ENCODE data around the gene STX16.

The STX16 gene

DNA sequence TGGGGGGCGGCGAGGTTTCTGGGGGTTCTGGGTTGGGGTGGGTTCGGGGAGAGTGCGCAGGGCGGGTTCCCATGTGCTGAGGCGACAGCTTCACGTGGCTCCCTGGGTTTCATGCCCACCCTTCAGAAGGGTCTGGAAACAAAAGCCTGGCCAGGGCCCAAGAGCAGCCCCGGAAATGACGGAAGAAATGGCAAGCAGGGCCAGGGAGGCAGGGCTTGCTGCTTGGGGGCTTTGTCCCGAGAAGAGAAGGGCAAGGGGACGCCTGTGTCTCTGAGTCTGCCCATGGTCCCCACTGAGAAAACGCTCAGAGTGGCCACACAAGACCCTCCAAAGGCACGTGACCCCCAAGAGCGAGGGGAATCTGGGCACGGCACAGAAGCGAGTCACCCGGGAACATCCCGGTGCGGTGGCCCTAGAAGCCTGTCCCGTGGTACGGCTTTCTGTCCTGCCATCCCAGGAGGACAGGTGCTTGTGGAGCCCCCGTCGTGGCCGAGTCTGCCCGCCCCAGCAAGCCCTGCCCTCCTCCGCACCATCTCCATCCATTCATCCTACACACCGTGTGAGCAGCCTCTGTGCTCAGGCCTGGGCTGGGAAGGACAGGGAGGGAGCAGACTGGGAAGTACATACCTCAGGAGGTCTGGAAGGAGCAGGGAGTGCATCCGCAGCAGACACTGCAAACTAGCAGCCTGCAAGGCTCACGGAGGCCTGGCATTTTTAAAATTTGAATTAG is 50.5 kb downstream of the STX16 start:
- Histone ChIP-seq H3K4me1 (peaks cover 26% of the 10 kb centered on the region), H3K4me3 (no peak overlapping the region), H3K27me3 (no peaks in the 10 kb centered on the region), H4K20me1 (peaks cover 7% of the 10 kb centered on the region), H3K27ac (no peak overlapping the region), H3K9ac (no peak overlapping the region), H3K9me3 (no peaks in the 10 kb centered on the region), H3K36me3 (peaks cover 57% of the 10 kb centered on the region), H3K4me2 (no peak overlapping the region)
- TF ChIP-seq Cebpa-rat (IDR thresholded peaks at IDR 0.05), result no peak

DNA sequence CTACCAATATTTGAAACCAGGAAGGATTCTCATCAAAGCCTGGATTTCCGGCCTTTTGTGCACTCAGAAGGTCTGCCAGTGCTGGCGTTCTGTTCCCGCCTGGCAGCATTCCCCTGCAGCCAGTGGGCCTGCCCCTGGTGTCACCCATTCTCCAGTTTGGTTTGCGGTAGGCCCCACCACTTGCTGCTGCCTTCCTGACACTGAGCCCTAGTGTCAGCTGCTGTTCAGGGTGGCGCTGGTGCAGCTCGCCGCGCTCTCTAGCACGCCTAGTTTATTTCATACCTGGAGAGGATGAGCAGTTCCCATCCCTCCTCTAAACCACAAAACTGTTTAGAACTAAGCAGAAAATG is 51.1 kb downstream of the STX16 start:
- H3K9me3 ChIP-seq, result no peaks in the 10 kb centered on the region
- peaks cover 7% of the 10 kb centered on the region for H4K20me1 ChIP-seq
- no peak overlapping the region for H3K27ac ChIP-seq
- H3K4me3 ChIP-seq, result no peak overlapping the region
- H3K36me3 ChIP-seq, result peaks cover 52% of the 10 kb centered on the region
- peaks cover 21% of the 10 kb centered on the region for H3K4me1 ChIP-seq
- H3K9ac ChIP-seq, result no peak overlapping the region
- no peak overlapping the region for H3K4me2 ChIP-seq
- no peak for TF ChIP-seq Cebpa-rat (IDR thresholded peaks at IDR 0.05)
- H3K27me3 ChIP-seq, result no peaks in the 10 kb centered on the region

- H3K27ac ChIP-seq, result peak overlapping the region; percentile 39; the same call in 1 of the 2 replicates
Observed at GRCh38 chr20:58702859-58703648, 52.0 kb downstream of the STX16 start.

GRCh38 chr20:58703765-58704371 is 52.8 kb downstream of the STX16 start:
- Histone ChIP-seq H3K4me1 (peaks cover 21% of the 10 kb centered on the region), H3K9me3 (no peaks in the 10 kb centered on the region), H3K36me3 (peaks cover 37% of the 10 kb centered on the region), H3K4me2 (peak overlapping the region; percentile 76), H4K20me1 (peaks cover 7% of the 10 kb centered on the region), H3K9ac (no peak overlapping the region), H3K27me3 (no peaks in the 10 kb centered on the region), H3K27ac (no peak overlapping the region), H3K4me3 (no peak overlapping the region)
- TF ChIP-seq Cebpa-rat (IDR thresholded peaks at IDR 0.05), result no peak

More at GRCh38 chr20:58702859-58703648, 52.0 kb downstream of the STX16 start:
- Histone ChIP-seq H3K4me2 (peak overlapping the region; percentile 76), H3K4me3 (no peak overlapping the region), H3K9ac (no peak overlapping the region), H3K27me3 (no peaks in the 10 kb centered on the region), H3K4me1 (peaks cover 21% of the 10 kb centered on the region), H3K9me3 (no peaks in the 10 kb centered on the region), H4K20me1 (peaks cover 7% of the 10 kb centered on the region), H3K36me3 (peaks cover 44% of the 10 kb centered on the region)
- no peak for TF ChIP-seq Cebpa-rat (IDR thresholded peaks at IDR 0.05)

DNA sequence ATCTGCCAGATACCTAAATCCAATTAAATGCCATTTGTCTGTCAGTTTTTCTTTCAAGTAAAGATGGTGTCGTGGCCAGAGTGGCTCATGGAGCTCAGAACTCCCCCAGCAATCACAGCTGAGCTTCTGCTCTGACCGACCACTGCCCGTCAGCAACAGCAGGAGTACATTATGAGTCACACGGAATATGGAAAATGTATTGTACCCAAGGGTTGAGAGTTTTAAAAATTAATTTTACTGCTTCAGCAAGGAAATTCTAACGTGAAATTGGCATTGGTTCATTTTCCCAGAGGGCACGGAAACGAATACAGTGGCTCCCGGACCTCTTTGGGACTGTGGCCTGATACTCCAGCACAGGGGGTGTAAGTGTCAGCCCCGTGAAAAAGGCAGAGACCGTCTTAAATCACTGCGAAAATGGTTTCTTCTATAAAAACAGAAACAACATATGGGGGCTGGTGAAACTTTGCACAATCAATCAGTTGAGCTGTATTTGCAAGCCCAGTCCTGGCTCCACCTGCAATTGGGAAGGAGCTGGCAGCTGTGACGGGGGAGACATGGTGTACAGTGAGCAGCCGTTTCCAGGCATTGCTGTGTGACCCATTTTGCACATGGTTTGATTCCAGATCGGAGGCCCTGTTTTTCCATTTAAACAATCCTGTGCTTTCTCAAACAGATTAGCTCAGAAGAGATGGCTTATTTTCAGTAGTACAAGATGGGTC is 54.3 kb downstream of the STX16 start:
- Histone ChIP-seq H3K36me3 (peaks cover 27% of the 10 kb centered on the region), H4K20me1 (peaks cover 7% of the 10 kb centered on the region), H3K27ac (no peak overlapping the region), H3K9me3 (no peaks in the 10 kb centered on the region), H3K4me1 (peaks cover 32% of the 10 kb centered on the region), H3K4me2 (no peak overlapping the region), H3K27me3 (no peaks in the 10 kb centered on the region), H3K4me3 (no peak overlapping the region), H3K9ac (no peak overlapping the region)
- no peak for TF ChIP-seq Cebpa-rat (IDR thresholded peaks at IDR 0.05)

DNA sequence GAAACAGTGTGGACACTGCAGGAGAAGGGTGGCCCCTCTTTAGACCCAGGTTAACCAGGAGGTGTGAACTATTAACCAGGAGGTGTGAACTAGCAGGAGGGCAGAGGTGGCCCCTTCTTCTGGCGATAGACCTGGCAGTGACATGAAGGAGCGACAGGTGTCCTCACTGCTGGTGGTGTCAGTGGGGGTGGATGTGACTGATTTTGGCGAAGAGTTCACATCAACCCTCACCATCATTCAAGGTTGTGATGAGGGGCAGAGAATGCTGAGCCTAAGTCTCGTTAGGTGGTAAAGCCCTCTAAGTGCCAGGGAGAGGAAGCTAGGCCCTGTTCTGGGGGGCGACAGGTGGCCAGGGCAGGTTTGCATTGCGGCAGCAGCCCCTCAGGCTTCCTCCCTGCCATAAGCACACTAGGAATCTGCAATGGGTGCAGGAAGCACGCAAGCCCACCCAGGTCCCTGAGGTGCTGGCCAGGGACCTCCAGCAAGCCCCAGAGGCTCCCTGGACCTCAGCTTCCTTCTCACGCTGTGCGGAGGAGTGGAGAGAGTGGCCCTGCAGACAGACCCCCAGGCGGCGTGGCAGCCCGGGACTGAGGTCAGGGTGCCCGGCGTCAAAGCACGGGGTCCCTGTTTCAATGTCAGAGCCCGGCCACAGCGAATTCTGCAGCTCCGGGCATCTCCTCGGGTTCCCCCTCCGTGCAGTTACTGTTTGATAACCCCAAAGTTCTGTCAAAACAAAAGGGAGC is 55.2 kb downstream of the STX16 start:
- peaks cover 32% of the 10 kb centered on the region for H3K4me1 ChIP-seq
- H3K4me3 ChIP-seq, result no peak overlapping the region
- no peak overlapping the region for H3K9ac ChIP-seq
- no peak overlapping the region for H3K4me2 ChIP-seq
- H3K36me3 ChIP-seq, result peaks cover 22% of the 10 kb centered on the region
- H3K27ac ChIP-seq, result no peak overlapping the region
- peaks cover 7% of the 10 kb centered on the region for H4K20me1 ChIP-seq
- H3K27me3 ChIP-seq, result no peaks in the 10 kb centered on the region
- no peaks in the 10 kb centered on the region for H3K9me3 ChIP-seq
- no peak for TF ChIP-seq Cebpa-rat (IDR thresholded peaks at IDR 0.05)

- Histone ChIP-seq H3K36me3 (peaks cover 15% of the 10 kb centered on the region; the same call in 1 of the 2 replicates), H3K9ac (no peak overlapping the region), H4K20me1 (peaks cover 7% of the 10 kb centered on the region), H3K9me3 (no peaks in the 10 kb centered on the region), H3K27me3 (no peaks in the 10 kb centered on the region), H3K4me2 (no peak overlapping the region), H3K4me1 (peaks cover 38% of the 10 kb centered on the region), H3K27ac (no peak overlapping the region), H3K4me3 (no peak overlapping the region)
- TF ChIP-seq Cebpa-rat (IDR thresholded peaks at IDR 0.05), result no peak
Observed at GRCh38 chr20:58706975-58707681, 56.0 kb downstream of the STX16 start.

GRCh38 chr20:58707770-58708169 is 56.7 kb downstream of the STX16 start:
- H3K36me3 ChIP-seq, result peaks cover 11% of the 10 kb centered on the region; the same call in 1 of the 2 replicates
- H3K4me2 ChIP-seq, result no peak overlapping the region
- H3K9me3 ChIP-seq, result no peaks in the 10 kb centered on the region
- H3K4me1 ChIP-seq, result peaks cover 40% of the 10 kb centered on the region
- H4K20me1 ChIP-seq, result peaks cover 7% of the 10 kb centered on the region
- no peak overlapping the region for H3K4me3 ChIP-seq
- no peak overlapping the region for H3K9ac ChIP-seq
- H3K27me3 ChIP-seq, result no peaks in the 10 kb centered on the region
- no peak overlapping the region for H3K27ac ChIP-seq
- no peak for TF ChIP-seq Cebpa-rat (IDR thresholded peaks at IDR 0.05)
